ENCODE results near the gene SPOCK2.

DNA sequence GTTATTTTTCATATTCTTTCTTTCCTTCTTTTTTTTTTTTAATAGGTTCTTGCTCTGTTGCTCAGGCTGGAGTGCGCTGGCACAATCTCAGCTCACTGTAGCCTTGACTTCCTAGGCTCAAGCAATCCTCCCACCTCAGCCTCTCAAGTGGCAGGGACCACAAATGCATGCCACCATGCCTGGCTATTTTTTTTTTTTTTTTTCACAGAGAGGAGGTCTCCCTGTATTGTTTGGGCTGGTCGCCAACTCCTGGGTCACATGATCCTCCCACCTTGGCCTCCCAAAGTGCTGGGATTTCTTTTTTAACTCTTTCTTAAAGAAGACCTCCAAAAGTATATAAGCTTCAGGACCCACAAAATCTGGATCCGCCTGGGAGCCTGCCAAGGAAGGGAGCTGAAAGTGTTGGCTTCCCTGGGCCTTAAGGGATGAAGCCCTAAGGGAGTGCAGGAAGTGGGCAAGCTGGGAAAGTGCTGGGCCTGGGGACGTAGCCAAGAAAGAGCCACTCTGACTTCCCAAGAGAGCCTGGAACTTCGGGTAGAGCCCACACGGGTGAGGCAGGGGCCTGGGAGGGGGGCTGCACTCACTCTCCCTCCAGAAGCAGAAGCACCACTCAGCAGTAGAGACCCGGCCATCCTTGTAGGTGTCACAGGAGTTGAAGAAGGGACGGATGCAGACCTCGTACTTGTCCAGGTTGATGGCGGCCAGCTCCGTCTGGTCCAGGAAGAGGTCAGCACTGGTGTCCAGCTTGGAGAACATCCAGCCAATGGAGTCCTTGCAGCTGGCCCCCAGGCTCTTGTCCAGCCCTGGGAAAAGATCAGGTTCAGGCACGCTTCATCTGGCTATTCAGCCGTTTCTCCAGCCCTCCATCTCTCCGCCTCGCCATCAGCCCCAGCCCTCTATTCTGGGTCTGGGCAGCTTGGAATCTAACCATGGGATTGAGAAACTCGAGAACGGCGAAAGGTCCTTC is 21.8 kb downstream of the SPOCK2 start:
- TF ChIP-seq POLR2A (IDR thresholded peaks at IDR 0.05; ENCODE audit: low read length), result no peak
- TF ChIP-seq GATA1 (IDR thresholded peaks at IDR 0.05; ENCODE audit: low read depth, low read length), result no peak

Data from erythroblast (primary cell).